AG09319 (cell line): ENCODE results near the gene ABCF1.
A peak's percentile ranks its signal among the peaks of the same experiment; 100 is the strongest.

Experiments used
- DNase-seq: peaks from one replicate; pipeline ENCODE4 v3.0.0-alpha.2; 2010; ENCODE audit warnings: low read depth; ENCODE audit errors: extremely low read depth
- TF ChIP-seq, protein P1 (sequence below): IDR thresholded peaks from 2 replicates; pipeline ENCODE4 v1.5.1; 2011; ENCODE audit warnings: low read depth, mild to moderate bottlenecking, inconsistent platforms, low read length, moderate library complexity

The ABCF1 gene

GRCh38 chr6:30613251-30614043 lies 42.2 kb downstream of the ABCF1 start:
- TF ChIP-seq, protein P1, sequence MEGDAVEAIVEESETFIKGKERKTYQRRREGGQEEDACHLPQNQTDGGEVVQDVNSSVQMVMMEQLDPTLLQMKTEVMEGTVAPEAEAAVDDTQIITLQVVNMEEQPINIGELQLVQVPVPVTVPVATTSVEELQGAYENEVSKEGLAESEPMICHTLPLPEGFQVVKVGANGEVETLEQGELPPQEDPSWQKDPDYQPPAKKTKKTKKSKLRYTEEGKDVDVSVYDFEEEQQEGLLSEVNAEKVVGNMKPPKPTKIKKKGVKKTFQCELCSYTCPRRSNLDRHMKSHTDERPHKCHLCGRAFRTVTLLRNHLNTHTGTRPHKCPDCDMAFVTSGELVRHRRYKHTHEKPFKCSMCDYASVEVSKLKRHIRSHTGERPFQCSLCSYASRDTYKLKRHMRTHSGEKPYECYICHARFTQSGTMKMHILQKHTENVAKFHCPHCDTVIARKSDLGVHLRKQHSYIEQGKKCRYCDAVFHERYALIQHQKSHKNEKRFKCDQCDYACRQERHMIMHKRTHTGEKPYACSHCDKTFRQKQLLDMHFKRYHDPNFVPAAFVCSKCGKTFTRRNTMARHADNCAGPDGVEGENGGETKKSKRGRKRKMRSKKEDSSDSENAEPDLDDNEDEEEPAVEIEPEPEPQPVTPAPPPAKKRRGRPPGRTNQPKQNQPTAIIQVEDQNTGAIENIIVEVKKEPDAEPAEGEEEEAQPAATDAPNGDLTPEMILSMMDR = no peak
- no peak for DNase-seq

DNA sequence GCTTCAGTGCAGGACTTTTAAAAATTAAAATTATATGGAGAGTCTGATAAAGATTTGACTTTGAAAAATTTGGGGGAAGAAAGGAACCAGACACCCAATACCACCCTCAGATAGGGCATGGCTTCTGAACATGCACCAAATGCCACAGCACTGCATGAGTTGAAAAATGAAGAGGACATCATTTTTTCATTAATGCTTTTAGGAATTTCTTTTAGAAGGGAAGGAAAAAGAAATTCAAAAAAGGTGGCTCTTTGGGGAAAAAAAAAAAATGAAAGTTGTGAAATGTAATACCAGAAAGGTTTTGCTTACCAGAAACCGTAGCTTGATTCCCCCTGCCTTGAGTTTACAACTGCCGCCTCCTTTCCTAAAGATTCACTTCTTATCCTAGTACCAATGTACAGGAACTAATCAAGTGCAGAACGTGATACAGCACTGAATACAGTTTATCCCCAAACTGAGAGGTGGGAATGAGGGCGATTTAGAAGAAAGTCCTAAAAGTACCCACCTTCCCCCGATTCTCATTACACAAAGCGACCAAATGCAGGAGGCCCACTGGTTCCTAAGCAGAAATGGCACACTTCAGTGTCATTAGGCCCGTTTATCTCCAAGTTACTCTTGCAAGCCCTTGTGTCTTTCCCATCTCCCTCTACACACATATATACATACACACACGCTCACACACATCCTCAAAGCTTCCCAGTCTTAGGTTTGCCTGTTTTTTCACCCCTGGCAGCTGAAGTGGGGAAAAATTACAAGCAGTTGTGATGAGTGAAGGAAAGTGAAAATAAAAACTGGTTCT lies 43.0 kb downstream of the ABCF1 start:
- DNase-seq = no peak
- TF ChIP-seq, protein P1 = no peak

DNA sequence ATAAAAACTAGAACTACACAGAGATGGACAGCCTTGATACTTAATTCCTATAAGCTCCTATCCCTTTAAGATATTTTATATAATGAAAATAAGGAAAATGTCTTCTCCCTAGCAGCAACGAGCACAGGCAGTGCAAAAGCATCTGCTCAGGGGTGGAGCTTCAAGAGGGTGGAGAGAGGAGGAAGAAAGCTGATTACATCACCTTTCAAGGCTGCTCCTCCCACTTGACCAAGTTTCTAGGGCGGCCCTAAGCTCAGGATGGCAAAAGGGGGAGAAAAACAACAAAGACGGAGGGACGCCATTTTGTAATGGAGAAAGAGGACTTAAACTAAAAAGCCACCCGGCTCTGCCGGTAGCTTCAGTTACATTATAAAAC lies 43.6 kb downstream of the ABCF1 start:
- DNase-seq = peak; percentile 95
- TF ChIP-seq, protein P1 = no peak

DNA sequence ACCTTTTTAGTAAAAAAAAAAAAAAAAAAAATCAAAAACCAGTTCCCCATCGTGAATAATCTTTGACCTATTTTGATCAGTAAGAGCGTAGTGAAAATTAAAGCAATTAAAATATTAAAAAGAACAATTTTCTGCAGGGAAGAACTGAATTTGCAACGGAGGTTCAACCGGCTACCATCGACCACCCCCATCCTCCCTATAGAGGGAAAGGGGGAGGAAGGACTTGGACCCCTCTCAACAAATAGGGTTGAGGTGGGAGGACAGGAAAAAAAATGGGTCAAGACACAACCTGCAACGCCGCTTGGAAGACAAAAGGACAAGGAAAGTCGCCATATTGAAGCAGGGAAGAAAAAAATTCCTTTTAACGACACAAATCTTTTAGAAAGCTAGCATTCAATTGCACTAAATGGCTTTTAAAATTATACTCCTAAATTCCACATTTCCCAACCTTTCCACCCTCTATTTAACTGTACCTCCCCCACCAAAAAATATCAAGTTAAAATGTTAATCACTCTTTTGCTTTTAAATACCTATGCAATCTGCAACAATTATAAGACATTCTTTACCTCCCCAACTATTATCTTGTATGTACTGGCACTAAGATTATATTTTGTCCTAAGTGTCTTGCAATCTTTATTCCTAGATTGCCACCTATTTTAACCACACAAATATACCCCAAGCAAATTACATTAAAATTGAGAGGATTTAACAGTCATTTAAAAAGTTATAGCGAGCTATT lies 44.1 kb downstream of the ABCF1 start:
- DNase-seq = peak; percentile 76

DNA sequence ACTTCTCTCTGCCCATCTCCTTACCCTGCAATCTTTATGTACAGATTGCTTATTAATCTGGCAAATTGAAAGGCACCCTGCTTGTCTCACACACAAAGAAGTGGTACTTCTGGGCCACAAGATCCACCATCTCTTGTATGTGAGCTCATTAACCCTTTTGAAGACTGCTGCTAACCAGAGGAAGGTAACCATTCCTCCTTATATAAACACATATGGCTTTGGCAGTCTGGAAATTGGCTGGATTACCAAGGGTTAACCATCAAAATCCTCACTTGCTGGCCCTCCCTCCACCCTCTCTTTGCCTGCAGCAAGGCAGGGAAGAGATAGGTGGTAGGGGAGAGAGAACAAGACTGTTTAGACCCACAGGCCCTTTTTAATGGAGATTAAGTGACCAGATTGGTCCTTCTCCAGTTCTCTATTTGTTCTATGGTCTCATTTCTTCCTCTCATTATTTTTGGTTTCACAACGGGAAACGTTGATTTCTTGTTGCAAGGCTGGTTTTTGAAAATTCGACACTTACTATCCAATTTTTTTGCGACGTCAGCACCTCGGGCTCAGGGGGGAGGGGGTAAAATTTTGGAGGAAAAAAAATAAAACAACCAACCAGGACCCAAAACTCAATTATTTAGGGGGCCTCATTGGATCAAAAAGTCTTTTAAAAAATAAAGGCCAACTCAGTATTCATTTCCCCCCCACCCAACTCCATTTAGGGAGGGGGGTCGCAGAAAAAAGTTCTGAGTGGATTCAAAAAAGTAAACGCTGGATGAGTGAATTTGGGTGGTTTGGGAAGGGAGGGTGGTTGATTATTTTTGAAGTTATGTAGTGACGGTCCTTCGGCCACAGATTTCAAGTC lies 44.9 kb downstream of the ABCF1 start:
- TF ChIP-seq, protein P1 = no peak
- no peak for DNase-seq

More for the DNA sequence above, 44.1 kb downstream of the ABCF1 start:
- TF ChIP-seq, protein P1 = no peak

DNA sequence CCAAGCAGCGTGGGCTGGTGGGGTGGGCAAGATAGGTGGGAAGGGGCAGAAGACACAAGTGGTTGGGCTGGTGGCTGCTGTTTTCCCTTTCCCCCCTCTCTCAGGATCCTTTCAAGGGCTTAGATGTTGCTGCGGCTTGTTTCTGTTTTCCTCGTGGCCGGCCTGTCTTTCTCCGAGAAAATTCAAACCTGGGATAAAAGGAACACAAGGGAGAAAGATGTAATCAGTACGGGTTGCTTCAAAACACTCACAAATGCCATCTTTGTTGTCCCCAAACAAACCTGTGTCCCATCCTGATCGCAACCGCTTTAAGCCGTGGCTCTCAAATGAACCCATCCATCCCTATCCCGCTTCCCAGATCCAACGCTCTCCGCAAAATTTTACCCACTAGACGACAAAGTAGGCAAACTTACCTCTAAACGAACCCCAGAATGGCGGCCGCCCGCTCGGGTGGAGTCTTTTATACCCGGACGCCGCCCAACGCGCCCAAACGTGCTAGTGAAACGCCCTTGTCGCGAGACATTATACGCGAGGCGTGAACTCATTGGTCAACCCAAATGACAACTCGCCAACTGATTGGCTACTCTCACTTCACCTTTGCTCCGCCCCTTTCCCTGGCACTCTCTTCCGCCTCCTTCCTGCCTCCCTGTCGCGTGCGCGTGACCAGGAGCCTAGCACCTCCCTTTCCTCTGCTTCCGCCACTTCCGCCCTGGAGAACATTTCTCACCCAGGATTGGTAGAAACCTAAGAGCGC lies 45.7 kb downstream of the ABCF1 start, which contains the start of gene PPP1R10:
Gene PPP1R10, minus strand, starts transcription at position 433 of the 754 bp plus-strand sequence. CDS start 7,299 bp downstream, outside the sequence.
- TF ChIP-seq, protein P1 = no peak
- peak; percentile 100 for DNase-seq
